HepG2 (cell line): ENCODE data around the gene ZNF282. TPM values are rescaled to one million over a fixed set of nuclear protein-coding genes. Genes with fewer than 3 reads are reported as not detected.

Experiments
- ATAC-seq: fragments of 200-7000 bp; cut with Tn5 transposase; 3 replicates; pipeline ENCODE4 v1.9.1; 2020; ENCODE audit warnings: mild to moderate bottlenecking, moderate library complexity
- BruUV-seq: library from RNA; stranded (reverse); fragments of 400-500 nt; replicated peaks from 2 replicates; lab custom pipeline; 2021; lab: Mats Ljungman, UMichigan
- CTCF ChIA-PET: fragments of 300-600 bp; formaldehyde crosslinking; extraction: SDS; loops from one replicate; lab custom pipeline; 2021; ENCODE audit warnings: low total read pairs, inconsistent platforms, low intra/inter-chr PET ratio; lab: Yijun Ruan, JAX
- POLR2A ChIA-PET: fragments of 350-600 bp; sonication (Branson Sonifier 250); formaldehyde crosslinking; loops from one replicate; lab custom pipeline; 2020; ENCODE audit warnings: antibody characterized with exemption, inconsistent platforms; lab: Yijun Ruan, JAX
- DNase-seq: peaks from one replicate; pipeline ENCODE4 v3.0.0-alpha.2; 2015; ENCODE audit warnings: low spot score
- FAIRE-seq: peaks from 3 replicates; lab custom pipeline; 2011; peaks lifted over from hg19 to GRCh38; lab: Jason Lieb, UNC
- H2AFZ ChIP-seq: one replicate; pipeline ENCODE4 v1.6.1; 2011; ENCODE audit warnings: low read length, inconsistent platforms
- H3K27ac ChIP-seq: fragments of 300-600 bp; 3 replicates; pipeline ENCODE4 v1.8.0; 2011; ENCODE audit warnings: mixed run types, mild to moderate bottlenecking, mixed read lengths, low read length, inconsistent platforms; ENCODE audit not compliant: insufficient read depth; ENCODE audit errors: extremely low read length
- H3K27me3 ChIP-seq, 2 experiments: fragments of 200-600 bp in 1 of 2; 2 replicates in 1 of 2; 3 replicates in 1 of 2; pipeline versions ENCODE4 v1.6.0 to v1.8.0; 2011; ENCODE audit warnings: low read length in 2 of 2, mild to moderate bottlenecking in 2 of 2, moderate library complexity in 2 of 2, inconsistent platforms in 1 of 2; ENCODE audit not compliant: insufficient read depth in 2 of 2, control insufficient read depth in 1 of 2
- H3K36me3 ChIP-seq, 2 experiments: fragments of 200-600 bp in 1 of 2; replicated peaks in 1 of 2; 2 replicates in 1 of 2; 3 replicates in 1 of 2; pipeline versions ENCODE4 v1.5.1 to v1.8.0; 2011; ENCODE audit warnings: low read length in 2 of 2, inconsistent platforms in 1 of 2; ENCODE audit not compliant: insufficient read depth in 2 of 2, control insufficient read depth in 1 of 2
- H3K4me1 ChIP-seq: 2 replicates; pipeline ENCODE4 v1.5.1; 2012; ENCODE audit warnings: low read length, inconsistent platforms; ENCODE audit not compliant: insufficient read depth
- H3K4me2 ChIP-seq: 2 replicates; pipeline ENCODE4 v1.6.0; 2011; ENCODE audit warnings: low read depth, low read length, inconsistent platforms
- H3K4me3 ChIP-seq, 3 experiments: fragments of 200-600 bp in 1 of 3; sonication (generic), shearing (Covaris generic) in 1 of 3; replicated peaks in 1 of 3; 2 replicates each; pipeline ENCODE4 v1.5.1; 2011 to 2016; ENCODE audit warnings: low read length in 3 of 3, inconsistent platforms in 2 of 3, low read depth in 2 of 3, mild to moderate bottlenecking in 2 of 3, control low read depth in 1 of 3, mixed read lengths in 1 of 3; ENCODE audit not compliant: insufficient read depth in 1 of 3
- H3K79me2 ChIP-seq: one replicate; pipeline ENCODE4 v1.6.1; 2011; ENCODE audit warnings: low read length, inconsistent platforms; ENCODE audit not compliant: insufficient read depth
- H3K9ac ChIP-seq: 2 replicates; pipeline ENCODE4 v1.6.0; 2011; ENCODE audit warnings: mild to moderate bottlenecking, low read depth, low read length, inconsistent platforms; ENCODE audit not compliant: insufficient read depth
- H3K9me3 ChIP-seq: 2 replicates; pipeline ENCODE4 v1.5.1; 2012; ENCODE audit warnings: mild to moderate bottlenecking, low read length
- H4K20me1 ChIP-seq: 2 replicates; pipeline ENCODE4 v1.6.0; 2011; ENCODE audit warnings: inconsistent platforms, mild to moderate bottlenecking, low read length, moderate library complexity; ENCODE audit not compliant: insufficient read depth
- ERF ChIP-seq: IDR thresholded peaks from 2 replicates; pipeline ENCODE4 v1.6.1; 2018; ENCODE audit warnings: missing biosample characterization, missing genetic modification reagents
- HDAC2 ChIP-seq: sonication (generic); formaldehyde crosslinking; IDR thresholded peaks from 2 replicates; pipeline ENCODE4 v1.4.0; 2020; ENCODE audit warnings: missing genetic modification reagents
- PHF8 ChIP-seq: sonication (generic); formaldehyde crosslinking; IDR thresholded peaks from 2 replicates; pipeline ENCODE4 v1.5.0; 2020; ENCODE audit warnings: missing genetic modification reagents
- SIN3A ChIP-seq: IDR thresholded peaks from 2 replicates; pipeline ENCODE4 v1.6.1; 2011; ENCODE audit warnings: low read depth, mild to moderate bottlenecking, control low read depth, low read length, borderline replicate concordance
- TAF1 ChIP-seq: sonication (generic); formaldehyde crosslinking; IDR thresholded peaks from 2 replicates; pipeline ENCODE4 v1.4.0; 2020; ENCODE audit warnings: missing genetic modification reagents
- ZBTB7A ChIP-seq: sonication (generic); formaldehyde crosslinking; IDR thresholded peaks from 2 replicates; pipeline ENCODE4 v1.8.0; 2022; ENCODE audit warnings: mild to moderate bottlenecking, missing genetic modification reagents
- ZNF143 ChIP-seq: sonication (generic); formaldehyde crosslinking; IDR thresholded peaks from 2 replicates; pipeline ENCODE4 v1.4.0; 2020; ENCODE audit warnings: missing genetic modification reagents
- ZNF256 ChIP-seq: sonication (generic); formaldehyde crosslinking; conservative IDR thresholded peaks from 2 replicates; pipeline ENCODE4 v1.4.0; 2020; ENCODE audit warnings: missing genetic modification reagents
- ZNF788 ChIP-seq: sonication (generic); formaldehyde crosslinking; IDR thresholded peaks from 2 replicates; pipeline ENCODE4 v1.5.0; 2020; ENCODE audit warnings: mild to moderate bottlenecking, missing genetic modification reagents, borderline replicate concordance
- WGBS: methylation state at CpG from one replicate; pipeline ENCODE4 v1.1.6; 2017; ENCODE audit warnings: low lambda C conversion rate; 5-methylcytosine and 5-hydroxymethylcytosine counted together
- in situ Hi-C: cut with HindIII; loops from 2 replicates; pipeline ENCODE4 v1.10.0; 2017; ENCODE audit warnings: low pct_unique_long_range_greater_than_20kb; ENCODE audit not compliant: extremely low pct_ligation_motif_present
- intact Hi-C: fragments of 100-400 bp; cut with micrococcal nuclease; formaldehyde crosslinking; loops from one replicate; pipeline ENCODE4 v1.10.0; 2022; ENCODE audit not compliant: unreplicated experiment
- polyA plus RNA-seq, 8 experiments: library from polyadenylated mRNA; depleted of rRNA in 3 of 8; stranded (reverse) in 7 of 8; unstranded in 1 of 8; fragments of >200 nt; fragmentation: Illumina TruSeq in 4 of 8; extraction: Trizol in 4 of 8; gene quantifications; 2 replicates each; pipeline versions ENCODE4 v1.2.1 to v1.2.3, GENCODE V29; 2011 to 2016; ENCODE audit warnings: low read depth in 4 of 8, missing spikeins in 1 of 8, mixed read lengths in 1 of 8; ENCODE audit not compliant: insufficient read depth in 1 of 8
- total RNA-seq, 5 experiments: library from RNA; depleted of rRNA; stranded (reverse); fragments of >200 nt; fragmentation: Illumina TruSeq; extraction: Trizol; gene quantifications; 2 replicates each; pipeline ENCODE4 v1.2.3, GENCODE V29; 2016; ENCODE audit warnings: low read depth in 1 of 5
- TF ChIP-seq, protein P1 (sequence below): sonication (generic); formaldehyde crosslinking; IDR thresholded peaks from 2 replicates; pipeline ENCODE4 v1.4.0; 2020; ENCODE audit warnings: mild to moderate bottlenecking, missing genetic modification reagents
- TF ChIP-seq, protein P2 (sequence below): sonication (generic); formaldehyde crosslinking; IDR thresholded peaks from 2 replicates; pipeline ENCODE4 v1.5.1; 2020; ENCODE audit warnings: mild to moderate bottlenecking, missing genetic modification reagents, moderate library complexity
- TF ChIP-seq, protein P3 (sequence below): fragments of 450-650 bp; IDR thresholded peaks from 2 replicates; pipeline ENCODE4 v1.6.1; 2017; ENCODE audit warnings: mild to moderate bottlenecking

ZNF282 gene
- total and polyA plus RNA-seq, 2 of the 13 experiments (the other 11 are each of a cell fraction or from before 2014, with no cell fraction given), result 9.1 to 20.9 TPM

DNA sequence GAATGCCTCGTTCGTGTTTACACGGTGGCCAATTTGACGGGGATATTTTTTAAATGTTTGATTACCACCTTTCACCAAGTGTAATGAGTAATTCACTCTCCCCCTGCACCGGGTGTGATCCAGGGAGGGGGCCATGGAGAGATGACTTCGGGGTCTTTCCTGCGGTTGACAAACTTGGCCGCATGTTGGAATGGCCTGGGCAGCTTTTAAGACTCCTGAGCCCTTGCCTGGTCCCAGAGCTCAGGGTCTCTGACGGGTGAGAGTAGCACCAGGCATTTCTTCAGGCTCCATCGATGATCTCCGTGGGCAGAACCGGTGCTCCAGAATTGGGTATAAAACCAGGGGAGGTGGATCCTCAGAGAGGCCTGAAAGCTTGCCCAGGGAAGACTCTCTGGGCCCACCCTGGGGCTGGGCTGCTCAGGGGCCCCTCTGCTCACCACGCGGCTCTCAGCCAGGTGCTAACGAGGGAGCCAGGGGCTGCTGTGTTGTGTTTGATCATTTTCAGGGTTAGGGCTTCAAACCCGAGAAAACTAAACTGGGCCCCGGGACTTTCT is 882 bp downstream of the ZNF282 start:
- intact Hi-C loops (loop anchor here (5.0 kb wide), 1 partner anchor 41 kb away; the partner anchor contains the start of gene ZNF212), in situ Hi-C loops (no loop called here)
- peak; percentile 35 for ATAC-seq
- 0% methylated on average over 13 of the region's 17 CpGs for WGBS
- H3K27me3 ChIP-seq, result no peaks in the 10 kb centered on the region
- CTCF ChIA-PET, result no interaction called here
- H4K20me1 ChIP-seq, result no peaks in the 10 kb centered on the region
- peaks cover 35% of the 10 kb centered on the region for H3K79me2 ChIP-seq
- FAIRE-seq, result no peak
- no peaks in the 10 kb centered on the region for H3K9me3 ChIP-seq
- POLR2A ChIA-PET, result interaction anchor here (1.3 to 1.7 kb wide), 2 partner anchors 49 to 65 kb away, joined by 6 to 9 read pairs; partner anchors contain the start of genes ZNF398 and ZNF783
- peak overlapping the region; percentile 73 for H3K27ac ChIP-seq
- peak overlapping the region; percentile 79 to 92 (median 90) for H3K4me3 ChIP-seq
- H3K4me1 ChIP-seq, result peaks cover 23% of the 10 kb centered on the region
- H3K4me2 ChIP-seq, result peak overlapping the region; percentile 95
- H3K9ac ChIP-seq, result peak overlapping the region; percentile 93
- no peak for DNase-seq
- H3K36me3 ChIP-seq, result peaks cover 18 to 29% of the 10 kb centered on the region in 2 experiments
- no peak overlapping the region for H2AFZ ChIP-seq
- BruUV-seq, result TSS peak; percentile 82
- TF ChIP-seq ZNF788 (CRISPR knock-in tag) (0 out of 2 replicates have a peak, but pooled peaks have one; percentile 33), HDAC2 (CRISPR knock-in tag) (0 out of 2 replicates have a peak, but pooled peaks have one; percentile 7), SIN3A (peak; percentile 52; the same call in 1 of the 2 replicates), PHF8 (CRISPR knock-in tag) (peak; percentile 46; the same call in 1 of the 2 replicates), TAF1 (CRISPR knock-in tag) (peak; percentile 37; the same call in 1 of the 2 replicates), ZNF256 (CRISPR knock-in tag) (0 out of 2 replicates have a peak, but pooled peaks have one; percentile 34), ZNF143 (CRISPR knock-in tag) (no peak), ERF (CRISPR knock-in tag) (no peak), ZBTB7A (CRISPR knock-in tag) (no peak)
- TF ChIP-seq, protein P1, sequence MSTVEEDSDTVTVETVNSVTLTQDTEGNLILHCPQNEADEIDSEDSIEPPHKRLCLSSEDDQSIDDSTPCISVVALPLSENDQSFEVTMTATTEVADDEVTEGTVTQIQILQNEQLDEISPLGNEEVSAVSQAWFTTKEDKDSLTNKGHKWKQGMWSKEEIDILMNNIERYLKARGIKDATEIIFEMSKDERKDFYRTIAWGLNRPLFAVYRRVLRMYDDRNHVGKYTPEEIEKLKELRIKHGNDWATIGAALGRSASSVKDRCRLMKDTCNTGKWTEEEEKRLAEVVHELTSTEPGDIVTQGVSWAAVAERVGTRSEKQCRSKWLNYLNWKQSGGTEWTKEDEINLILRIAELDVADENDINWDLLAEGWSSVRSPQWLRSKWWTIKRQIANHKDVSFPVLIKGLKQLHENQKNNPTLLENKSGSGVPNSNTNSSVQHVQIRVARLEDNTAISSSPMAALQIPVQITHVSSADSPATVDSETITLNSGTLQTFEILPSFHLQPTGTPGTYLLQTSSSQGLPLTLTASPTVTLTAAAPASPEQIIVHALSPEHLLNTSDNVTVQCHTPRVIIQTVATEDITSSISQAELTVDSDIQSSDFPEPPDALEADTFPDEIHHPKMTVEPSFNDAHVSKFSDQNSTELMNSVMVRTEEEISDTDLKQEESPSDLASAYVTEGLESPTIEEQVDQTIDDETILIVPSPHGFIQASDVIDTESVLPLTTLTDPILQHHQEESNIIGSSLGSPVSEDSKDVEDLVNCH, result no peak
- TF ChIP-seq, protein P2, sequence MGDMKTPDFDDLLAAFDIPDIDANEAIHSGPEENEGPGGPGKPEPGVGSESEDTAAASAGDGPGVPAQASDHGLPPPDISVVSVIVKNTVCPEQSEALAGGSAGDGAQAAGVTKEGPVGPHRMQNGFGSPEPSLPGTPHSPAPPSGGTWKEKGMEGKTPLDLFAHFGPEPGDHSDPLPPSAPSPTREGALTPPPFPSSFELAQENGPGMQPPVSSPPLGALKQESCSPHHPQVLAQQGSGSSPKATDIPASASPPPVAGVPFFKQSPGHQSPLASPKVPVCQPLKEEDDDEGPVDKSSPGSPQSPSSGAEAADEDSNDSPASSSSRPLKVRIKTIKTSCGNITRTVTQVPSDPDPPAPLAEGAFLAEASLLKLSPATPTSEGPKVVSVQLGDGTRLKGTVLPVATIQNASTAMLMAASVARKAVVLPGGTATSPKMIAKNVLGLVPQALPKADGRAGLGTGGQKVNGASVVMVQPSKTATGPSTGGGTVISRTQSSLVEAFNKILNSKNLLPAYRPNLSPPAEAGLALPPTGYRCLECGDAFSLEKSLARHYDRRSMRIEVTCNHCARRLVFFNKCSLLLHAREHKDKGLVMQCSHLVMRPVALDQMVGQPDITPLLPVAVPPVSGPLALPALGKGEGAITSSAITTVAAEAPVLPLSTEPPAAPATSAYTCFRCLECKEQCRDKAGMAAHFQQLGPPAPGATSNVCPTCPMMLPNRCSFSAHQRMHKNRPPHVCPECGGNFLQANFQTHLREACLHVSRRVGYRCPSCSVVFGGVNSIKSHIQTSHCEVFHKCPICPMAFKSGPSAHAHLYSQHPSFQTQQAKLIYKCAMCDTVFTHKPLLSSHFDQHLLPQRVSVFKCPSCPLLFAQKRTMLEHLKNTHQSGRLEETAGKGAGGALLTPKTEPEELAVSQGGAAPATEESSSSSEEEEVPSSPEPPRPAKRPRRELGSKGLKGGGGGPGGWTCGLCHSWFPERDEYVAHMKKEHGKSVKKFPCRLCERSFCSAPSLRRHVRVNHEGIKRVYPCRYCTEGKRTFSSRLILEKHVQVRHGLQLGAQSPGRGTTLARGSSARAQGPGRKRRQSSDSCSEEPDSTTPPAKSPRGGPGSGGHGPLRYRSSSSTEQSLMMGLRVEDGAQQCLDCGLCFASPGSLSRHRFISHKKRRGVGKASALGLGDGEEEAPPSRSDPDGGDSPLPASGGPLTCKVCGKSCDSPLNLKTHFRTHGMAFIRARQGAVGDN, result peak; percentile 78
- TF ChIP-seq, protein P3, sequence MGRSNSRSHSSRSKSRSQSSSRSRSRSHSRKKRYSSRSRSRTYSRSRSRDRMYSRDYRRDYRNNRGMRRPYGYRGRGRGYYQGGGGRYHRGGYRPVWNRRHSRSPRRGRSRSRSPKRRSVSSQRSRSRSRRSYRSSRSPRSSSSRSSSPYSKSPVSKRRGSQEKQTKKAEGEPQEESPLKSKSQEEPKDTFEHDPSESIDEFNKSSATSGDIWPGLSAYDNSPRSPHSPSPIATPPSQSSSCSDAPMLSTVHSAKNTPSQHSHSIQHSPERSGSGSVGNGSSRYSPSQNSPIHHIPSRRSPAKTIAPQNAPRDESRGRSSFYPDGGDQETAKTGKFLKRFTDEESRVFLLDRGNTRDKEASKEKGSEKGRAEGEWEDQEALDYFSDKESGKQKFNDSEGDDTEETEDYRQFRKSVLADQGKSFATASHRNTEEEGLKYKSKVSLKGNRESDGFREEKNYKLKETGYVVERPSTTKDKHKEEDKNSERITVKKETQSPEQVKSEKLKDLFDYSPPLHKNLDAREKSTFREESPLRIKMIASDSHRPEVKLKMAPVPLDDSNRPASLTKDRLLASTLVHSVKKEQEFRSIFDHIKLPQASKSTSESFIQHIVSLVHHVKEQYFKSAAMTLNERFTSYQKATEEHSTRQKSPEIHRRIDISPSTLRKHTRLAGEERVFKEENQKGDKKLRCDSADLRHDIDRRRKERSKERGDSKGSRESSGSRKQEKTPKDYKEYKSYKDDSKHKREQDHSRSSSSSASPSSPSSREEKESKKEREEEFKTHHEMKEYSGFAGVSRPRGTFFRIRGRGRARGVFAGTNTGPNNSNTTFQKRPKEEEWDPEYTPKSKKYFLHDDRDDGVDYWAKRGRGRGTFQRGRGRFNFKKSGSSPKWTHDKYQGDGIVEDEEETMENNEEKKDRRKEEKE, result no peak
